GM23338 (cell line): Measurements from ENCODE around the gene GAL3ST2. TPM values are rescaled to one million over a fixed set of nuclear protein-coding genes. Genes with fewer than 3 reads are reported as not detected.

Source experiments
- ATAC-seq: fragments of 200-7000 bp; cut with Tn5 transposase; 3 replicates; pipeline ENCODE4 v1.9.1; 2020
- DNase-seq: peaks from one replicate; pipeline ENCODE4 v3.0.0-alpha.2; 2015; ENCODE audit warnings: low spot score
- H2AFZ ChIP-seq: fragments of 200-600 bp; sonication (generic); 2 replicates; pipeline ENCODE4 v1.8.0; 2016; ENCODE audit warnings: antibody characterized with exemption, mild to moderate bottlenecking, moderate library complexity
- H3F3A ChIP-seq: fragments of 200-600 bp; sonication (generic); replicated peaks from 2 replicates; pipeline ENCODE4 v1.8.0; 2017; ENCODE audit warnings: antibody characterized with exemption, mixed run types, low read depth
- H3K27ac ChIP-seq: fragments of 200-600 bp; sonication (generic); 2 replicates; pipeline ENCODE4 v1.6.1; 2016; ENCODE audit warnings: low read depth
- H3K27me3 ChIP-seq: fragments of 200-600 bp; sonication (generic); 2 replicates; pipeline ENCODE4 v1.8.0; 2016; ENCODE audit warnings: mild to moderate bottlenecking, mixed run types, moderate library complexity; ENCODE audit not compliant: insufficient read depth
- H3K36me3 ChIP-seq: fragments of 200-600 bp; sonication (generic); 2 replicates; pipeline ENCODE4 v1.8.0; 2016; ENCODE audit warnings: mild to moderate bottlenecking; ENCODE audit not compliant: insufficient read depth
- H3K4me1 ChIP-seq: fragments of 200-600 bp; sonication (generic); 2 replicates; pipeline ENCODE4 v1.8.0; 2016; ENCODE audit warnings: mild to moderate bottlenecking, moderate library complexity; ENCODE audit not compliant: insufficient read depth
- H3K4me2 ChIP-seq: fragments of 200-600 bp; sonication (generic); 2 replicates; pipeline ENCODE4 v1.7.1; 2017; ENCODE audit warnings: mixed run types
- H3K4me3 ChIP-seq: fragments of 200-600 bp; sonication (generic); 2 replicates; pipeline ENCODE4 v1.6.1; 2016; ENCODE audit warnings: mixed run types
- H3K79me2 ChIP-seq: fragments of 200-600 bp; sonication (generic); replicated peaks from 2 replicates; pipeline ENCODE4 v1.8.0; 2017; ENCODE audit warnings: mild to moderate bottlenecking; ENCODE audit not compliant: insufficient read depth
- H3K9me2 ChIP-seq: fragments of 200-600 bp; sonication (generic); 2 replicates; pipeline ENCODE4 v1.8.0; 2017; ENCODE audit not compliant: insufficient read depth
- H4K20me1 ChIP-seq: fragments of 200-600 bp; sonication (generic); replicated peaks from 2 replicates; pipeline ENCODE4 v1.8.0; 2017; ENCODE audit warnings: mild to moderate bottlenecking; ENCODE audit not compliant: insufficient read depth
- H3K27ac Mint-ChIP-seq: 2 replicates; pipeline ENCODE4 v1.8.0; 2020; ENCODE audit warnings: inconsistent platforms, mild to moderate bottlenecking, moderate library complexity, mixed read lengths
- H3K27me3 Mint-ChIP-seq: 3 replicates; pipeline ENCODE4 v1.8.0; 2022; ENCODE audit warnings: low read depth, mild to moderate bottlenecking, moderate library complexity, mixed read lengths, inconsistent platforms; ENCODE audit not compliant: insufficient read depth, poor library complexity
- H3K36me3 Mint-ChIP-seq: 3 replicates; pipeline ENCODE4 v1.8.0; 2021; ENCODE audit warnings: low read depth, mild to moderate bottlenecking, inconsistent platforms, moderate library complexity, mixed read lengths
- H3K4me1 Mint-ChIP-seq: 3 replicates; pipeline ENCODE4 v1.8.0; 2020; ENCODE audit warnings: mild to moderate bottlenecking, inconsistent platforms, mixed read lengths
- H3K4me3 Mint-ChIP-seq: 3 replicates; pipeline ENCODE4 v1.8.0; 2021; ENCODE audit warnings: moderate library complexity, mild to moderate bottlenecking, inconsistent platforms, mixed read lengths
- H3K9me3 Mint-ChIP-seq: 3 replicates; pipeline ENCODE4 v1.8.0; 2020; ENCODE audit warnings: moderate library complexity, mild to moderate bottlenecking, inconsistent platforms, mixed read lengths
- CREB1 ChIP-seq: fragments of 250-450 bp; sonication (Bioruptor Pico); IDR thresholded peaks from 2 replicates; pipeline ENCODE4 v1.5.0; 2020; ENCODE audit warnings: low read depth, mild to moderate bottlenecking, moderate library complexity
- EZH2 ChIP-seq: fragments of 200-600 bp; sonication (generic); IDR thresholded peaks from one replicate; pipeline ENCODE4 v1.8.0; 2017; ENCODE audit warnings: antibody characterized with exemption, mild to moderate bottlenecking, low read depth; ENCODE audit not compliant: unreplicated experiment
- EZH2phosphoT487 ChIP-seq: fragments of 200-600 bp; sonication (generic); IDR thresholded peaks from one replicate; pipeline ENCODE4 v1.8.1; 2018; ENCODE audit warnings: antibody characterized with exemption; ENCODE audit not compliant: unreplicated experiment
- JUNB ChIP-seq: IDR thresholded peaks from one replicate; pipeline ENCODE4 v1.6.1; 2016; ENCODE audit warnings: antibody characterized with exemption; ENCODE audit not compliant: unreplicated experiment
- NANOG ChIP-seq: IDR thresholded peaks from 2 replicates; pipeline ENCODE4 v1.6.1; 2016; ENCODE audit warnings: antibody characterized with exemption, borderline replicate concordance
- POLR2AphosphoS5 ChIP-seq: IDR thresholded peaks from 2 replicates; pipeline ENCODE4 v1.6.1; 2016; ENCODE audit warnings: antibody characterized with exemption, low read depth
- STAT1 ChIP-seq: IDR thresholded peaks from one replicate; pipeline ENCODE4 v1.6.1; 2016; ENCODE audit warnings: antibody characterized with exemption; ENCODE audit not compliant: unreplicated experiment
- ZNF114 ChIP-seq: fragments of 250-450 bp; sonication (Bioruptor Pico); IDR thresholded peaks from 2 replicates; pipeline ENCODE4 v1.5.0; 2020; ENCODE audit warnings: mild to moderate bottlenecking, moderate library complexity
- polyA plus RNA-seq: library from polyadenylated mRNA; unstranded; fragments of >200 nt; fragmentation: Nextera tagmentation; extraction: Ambion mirVana; gene quantifications from 2 replicates; pipeline ENCODE4 v1.2.1, GENCODE V29; 2016
- total RNA-seq: library from RNA; depleted of rRNA; stranded (reverse); fragments of >200 nt; shearing (Covaris generic); gene quantifications from 2 replicates; pipeline ENCODE4 v1.2.3, GENCODE V29; 2014
- TF ChIP-seq, protein P1 (sequence below): fragments of 250-450 bp; sonication (Bioruptor Pico); IDR thresholded peaks from 2 replicates; pipeline ENCODE4 v1.5.0; 2020; ENCODE audit warnings: mild to moderate bottlenecking, moderate library complexity
- TF ChIP-seq, protein P2 (sequence below), 2 experiments: fragments of 200-600 bp in 1 of 2; sonication (generic) in 1 of 2; conservative IDR thresholded peaks; 2 replicates each; pipeline versions ENCODE4 v1.5.1 to v1.6.1; 2016 to 2017; ENCODE audit warnings: antibody characterized with exemption in 2 of 2, low read depth in 2 of 2, mild to moderate bottlenecking in 2 of 2, moderate library complexity in 1 of 2

Gene GAL3ST2
- total and polyA plus RNA-seq, 2 experiments from 2014 or later = 0.19 to 0.24 TPM

- H3K36me3 Mint-ChIP-seq = no peaks in the 10 kb centered on the region; the same call in 1 of the 3 replicates
- Histone ChIP-seq H3K4me3 (no peak overlapping the region), H2AFZ (no peak overlapping the region), H3K27ac (no peak overlapping the region), H3K27me3 (no peaks in the 10 kb centered on the region), H3K9me2 (no peaks in the 10 kb centered on the region), H3K79me2 (no peaks in the 10 kb centered on the region), H3F3A (peaks cover 4% of the 10 kb centered on the region; the same call in 1 of the 2 replicates), H3K4me1 (peaks cover 11% of the 10 kb centered on the region; the same call in 1 of the 2 replicates), H3K36me3 (no peaks in the 10 kb centered on the region; the same call in 1 of the 2 replicates), H4K20me1 (no peaks in the 10 kb centered on the region), H3K4me2 (no peak overlapping the region)
- no peak for DNase-seq
- H3K4me3 Mint-ChIP-seq = no peak overlapping the region
- no peak for ATAC-seq
- peaks cover 18% of the 10 kb centered on the region for H3K4me1 Mint-ChIP-seq
- no peak overlapping the region for H3K27ac Mint-ChIP-seq
- H3K27me3 Mint-ChIP-seq = peaks cover 10% of the 10 kb centered on the region
- peaks cover 2% of the 10 kb centered on the region for H3K9me3 Mint-ChIP-seq
- TF ChIP-seq EZH2phosphoT487 (no peak), POLR2AphosphoS5 (no peak)
Measured at GRCh38 chr2:241796209-241796608, 19.6 kb downstream of the GAL3ST2 start.

DNA sequence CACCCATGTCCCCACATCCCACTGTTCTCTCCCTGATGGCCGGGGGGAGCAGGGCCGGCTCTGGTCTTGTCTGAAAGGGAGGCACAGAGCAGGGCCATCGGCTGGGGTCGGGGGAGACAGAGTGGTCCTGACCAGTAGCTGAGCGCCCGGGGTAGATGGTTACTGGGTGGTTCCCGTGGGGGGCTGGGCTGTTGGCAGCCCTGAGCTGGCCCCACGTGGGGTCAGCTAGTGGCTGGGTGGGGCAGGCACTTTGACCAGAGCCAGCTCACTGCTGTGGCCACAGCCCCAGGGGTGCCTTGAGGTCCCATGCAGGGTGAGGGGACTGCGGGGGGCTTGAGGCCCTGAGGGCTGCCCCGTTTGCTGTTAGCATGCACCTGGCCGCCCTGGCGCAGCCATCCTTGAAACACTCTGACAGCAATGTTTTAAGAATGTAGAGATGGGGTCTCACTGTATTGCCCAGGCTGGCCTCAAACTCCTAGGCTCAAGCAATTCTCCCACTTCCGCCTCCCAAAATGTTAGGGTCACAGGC lies 20.1 kb downstream of the GAL3ST2 start:
- Mint-ChIP-seq H3K4me1 (peaks cover 18% of the 10 kb centered on the region), H3K27ac (no peak overlapping the region), H3K27me3 (peaks cover 10% of the 10 kb centered on the region), H3K9me3 (no peaks in the 10 kb centered on the region; the same call in 1 of the 3 replicates), H3K36me3 (no peaks in the 10 kb centered on the region; the same call in 2 of the 3 replicates), H3K4me3 (no peak overlapping the region)
- Histone ChIP-seq H3K9me2 (no peaks in the 10 kb centered on the region), H3K27ac (no peak overlapping the region), H3K4me1 (peaks cover 11% of the 10 kb centered on the region; the same call in 1 of the 2 replicates), H3K4me3 (no peak overlapping the region), H3K4me2 (no peak overlapping the region), H3F3A (peaks cover 4% of the 10 kb centered on the region; the same call in 1 of the 2 replicates), H3K27me3 (no peaks in the 10 kb centered on the region), H3K36me3 (no peaks in the 10 kb centered on the region; the same call in 1 of the 2 replicates), H4K20me1 (no peaks in the 10 kb centered on the region), H2AFZ (no peak overlapping the region), H3K79me2 (no peaks in the 10 kb centered on the region)
- ATAC-seq = no peak
- DNase-seq = no peak
- TF ChIP-seq, protein P1, sequence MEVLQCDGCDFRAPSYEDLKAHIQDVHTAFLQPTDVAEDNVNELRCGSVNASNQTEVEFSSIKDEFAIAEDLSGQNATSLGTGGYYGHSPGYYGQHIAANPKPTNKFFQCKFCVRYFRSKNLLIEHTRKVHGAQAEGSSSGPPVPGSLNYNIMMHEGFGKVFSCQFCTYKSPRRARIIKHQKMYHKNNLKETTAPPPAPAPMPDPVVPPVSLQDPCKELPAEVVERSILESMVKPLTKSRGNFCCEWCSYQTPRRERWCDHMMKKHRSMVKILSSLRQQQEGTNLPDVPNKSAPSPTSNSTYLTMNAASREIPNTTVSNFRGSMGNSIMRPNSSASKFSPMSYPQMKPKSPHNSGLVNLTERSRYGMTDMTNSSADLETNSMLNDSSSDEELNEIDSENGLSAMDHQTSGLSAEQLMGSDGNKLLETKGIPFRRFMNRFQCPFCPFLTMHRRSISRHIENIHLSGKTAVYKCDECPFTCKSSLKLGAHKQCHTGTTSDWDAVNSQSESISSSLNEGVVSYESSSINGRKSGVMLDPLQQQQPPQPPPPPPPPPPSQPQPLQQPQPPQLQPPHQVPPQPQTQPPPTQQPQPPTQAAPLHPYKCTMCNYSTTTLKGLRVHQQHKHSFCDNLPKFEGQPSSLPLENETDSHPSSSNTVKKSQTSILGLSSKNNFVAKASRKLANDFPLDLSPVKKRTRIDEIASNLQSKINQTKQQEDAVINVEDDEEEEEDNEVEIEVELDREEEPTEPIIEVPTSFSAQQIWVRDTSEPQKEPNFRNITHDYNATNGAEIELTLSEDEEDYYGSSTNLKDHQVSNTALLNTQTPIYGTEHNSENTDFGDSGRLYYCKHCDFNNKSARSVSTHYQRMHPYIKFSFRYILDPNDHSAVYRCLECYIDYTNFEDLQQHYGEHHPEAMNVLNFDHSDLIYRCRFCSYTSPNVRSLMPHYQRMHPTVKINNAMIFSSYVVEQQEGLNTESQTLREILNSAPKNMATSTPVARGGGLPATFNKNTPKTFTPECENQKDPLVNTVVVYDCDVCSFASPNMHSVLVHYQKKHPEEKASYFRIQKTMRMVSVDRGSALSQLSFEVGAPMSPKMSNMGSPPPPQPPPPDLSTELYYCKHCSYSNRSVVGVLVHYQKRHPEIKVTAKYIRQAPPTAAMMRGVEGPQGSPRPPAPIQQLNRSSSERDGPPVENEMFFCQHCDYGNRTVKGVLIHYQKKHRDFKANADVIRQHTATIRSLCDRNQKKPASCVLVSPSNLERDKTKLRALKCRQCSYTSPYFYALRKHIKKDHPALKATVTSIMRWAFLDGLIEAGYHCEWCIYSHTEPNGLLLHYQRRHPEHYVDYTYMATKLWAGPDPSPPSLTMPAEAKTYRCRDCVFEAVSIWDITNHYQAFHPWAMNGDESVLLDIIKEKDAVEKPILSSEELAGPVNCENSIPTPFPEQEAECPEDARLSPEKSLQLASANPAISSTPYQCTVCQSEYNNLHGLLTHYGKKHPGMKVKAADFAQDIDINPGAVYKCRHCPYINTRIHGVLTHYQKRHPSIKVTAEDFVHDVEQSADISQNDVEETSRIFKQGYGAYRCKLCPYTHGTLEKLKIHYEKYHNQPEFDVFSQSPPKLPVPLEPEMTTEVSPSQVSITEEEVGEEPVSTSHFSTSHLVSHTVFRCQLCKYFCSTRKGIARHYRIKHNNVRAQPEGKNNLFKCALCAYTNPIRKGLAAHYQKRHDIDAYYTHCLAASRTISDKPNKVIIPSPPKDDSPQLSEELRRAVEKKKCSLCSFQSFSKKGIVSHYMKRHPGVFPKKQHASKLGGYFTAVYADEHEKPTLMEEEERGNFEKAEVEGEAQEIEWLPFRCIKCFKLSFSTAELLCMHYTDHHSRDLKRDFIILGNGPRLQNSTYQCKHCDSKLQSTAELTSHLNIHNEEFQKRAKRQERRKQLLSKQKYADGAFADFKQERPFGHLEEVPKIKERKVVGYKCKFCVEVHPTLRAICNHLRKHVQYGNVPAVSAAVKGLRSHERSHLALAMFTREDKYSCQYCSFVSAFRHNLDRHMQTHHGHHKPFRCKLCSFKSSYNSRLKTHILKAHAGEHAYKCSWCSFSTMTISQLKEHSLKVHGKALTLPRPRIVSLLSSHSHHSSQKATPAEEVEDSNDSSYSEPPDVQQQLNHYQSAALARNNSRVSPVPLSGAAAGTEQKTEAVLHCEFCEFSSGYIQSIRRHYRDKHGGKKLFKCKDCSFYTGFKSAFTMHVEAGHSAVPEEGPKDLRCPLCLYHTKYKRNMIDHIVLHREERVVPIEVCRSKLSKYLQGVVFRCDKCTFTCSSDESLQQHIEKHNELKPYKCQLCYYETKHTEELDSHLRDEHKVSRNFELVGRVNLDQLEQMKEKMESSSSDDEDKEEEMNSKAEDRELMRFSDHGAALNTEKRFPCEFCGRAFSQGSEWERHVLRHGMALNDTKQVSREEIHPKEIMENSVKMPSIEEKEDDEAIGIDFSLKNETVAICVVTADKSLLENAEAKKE = no peak
- TF ChIP-seq EZH2 (no peak), STAT1 (no peak), EZH2phosphoT487 (no peak), JUNB (no peak), CREB1 (CRISPR knock-in tag) (no peak), POLR2AphosphoS5 (no peak), NANOG (no peak), ZNF114 (no peak)
- TF ChIP-seq, protein P2, sequence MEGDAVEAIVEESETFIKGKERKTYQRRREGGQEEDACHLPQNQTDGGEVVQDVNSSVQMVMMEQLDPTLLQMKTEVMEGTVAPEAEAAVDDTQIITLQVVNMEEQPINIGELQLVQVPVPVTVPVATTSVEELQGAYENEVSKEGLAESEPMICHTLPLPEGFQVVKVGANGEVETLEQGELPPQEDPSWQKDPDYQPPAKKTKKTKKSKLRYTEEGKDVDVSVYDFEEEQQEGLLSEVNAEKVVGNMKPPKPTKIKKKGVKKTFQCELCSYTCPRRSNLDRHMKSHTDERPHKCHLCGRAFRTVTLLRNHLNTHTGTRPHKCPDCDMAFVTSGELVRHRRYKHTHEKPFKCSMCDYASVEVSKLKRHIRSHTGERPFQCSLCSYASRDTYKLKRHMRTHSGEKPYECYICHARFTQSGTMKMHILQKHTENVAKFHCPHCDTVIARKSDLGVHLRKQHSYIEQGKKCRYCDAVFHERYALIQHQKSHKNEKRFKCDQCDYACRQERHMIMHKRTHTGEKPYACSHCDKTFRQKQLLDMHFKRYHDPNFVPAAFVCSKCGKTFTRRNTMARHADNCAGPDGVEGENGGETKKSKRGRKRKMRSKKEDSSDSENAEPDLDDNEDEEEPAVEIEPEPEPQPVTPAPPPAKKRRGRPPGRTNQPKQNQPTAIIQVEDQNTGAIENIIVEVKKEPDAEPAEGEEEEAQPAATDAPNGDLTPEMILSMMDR (conservative IDR thresholded peaks at IDR 0.05; ENCODE audit: low read depth in 2 of 2) = no peak
